GM12872 (cell line): Measurements from ENCODE around the gene MRLN.

ENCODE experiments used
- TF ChIP-seq, protein P1 (sequence below): IDR thresholded peaks from 3 replicates; pipeline ENCODE4 v1.5.1; 2011; ENCODE audit warnings: low read depth, mild to moderate bottlenecking, low read length, moderate library complexity; ENCODE audit not compliant: insufficient read depth

MRLN gene

DNA sequence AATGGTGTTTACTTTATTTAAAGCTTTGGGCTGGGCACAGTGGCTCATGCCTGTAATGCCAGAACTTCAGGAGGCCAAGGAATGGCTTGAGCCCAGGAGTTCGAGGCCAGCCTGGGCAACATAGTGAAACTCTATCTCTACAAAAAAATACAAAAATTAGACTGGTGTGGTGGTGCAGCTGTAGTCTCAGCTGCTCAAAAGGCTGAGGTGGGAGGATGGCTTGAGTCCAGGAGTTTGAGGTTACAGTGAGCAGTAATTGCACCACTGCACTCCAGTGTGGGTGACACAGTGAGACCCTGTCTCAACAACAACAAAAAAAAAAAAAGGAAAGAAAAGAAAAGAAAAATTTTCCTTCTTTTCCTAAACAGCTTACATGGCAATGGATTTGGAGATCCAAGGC lies 65.6 kb downstream of the MRLN start:
- TF ChIP-seq, protein P1, sequence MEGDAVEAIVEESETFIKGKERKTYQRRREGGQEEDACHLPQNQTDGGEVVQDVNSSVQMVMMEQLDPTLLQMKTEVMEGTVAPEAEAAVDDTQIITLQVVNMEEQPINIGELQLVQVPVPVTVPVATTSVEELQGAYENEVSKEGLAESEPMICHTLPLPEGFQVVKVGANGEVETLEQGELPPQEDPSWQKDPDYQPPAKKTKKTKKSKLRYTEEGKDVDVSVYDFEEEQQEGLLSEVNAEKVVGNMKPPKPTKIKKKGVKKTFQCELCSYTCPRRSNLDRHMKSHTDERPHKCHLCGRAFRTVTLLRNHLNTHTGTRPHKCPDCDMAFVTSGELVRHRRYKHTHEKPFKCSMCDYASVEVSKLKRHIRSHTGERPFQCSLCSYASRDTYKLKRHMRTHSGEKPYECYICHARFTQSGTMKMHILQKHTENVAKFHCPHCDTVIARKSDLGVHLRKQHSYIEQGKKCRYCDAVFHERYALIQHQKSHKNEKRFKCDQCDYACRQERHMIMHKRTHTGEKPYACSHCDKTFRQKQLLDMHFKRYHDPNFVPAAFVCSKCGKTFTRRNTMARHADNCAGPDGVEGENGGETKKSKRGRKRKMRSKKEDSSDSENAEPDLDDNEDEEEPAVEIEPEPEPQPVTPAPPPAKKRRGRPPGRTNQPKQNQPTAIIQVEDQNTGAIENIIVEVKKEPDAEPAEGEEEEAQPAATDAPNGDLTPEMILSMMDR, result no peak
